ENCODE data around the gene HENMT1.

HENMT1 gene

GRCh38 chr1:108703939-108704338 lies 43.0 kb upstream of the HENMT1 start:
- TF ChIP-seq SIN3A (IDR thresholded peaks at IDR 0.05; ENCODE audit: borderline replicate concordance, insufficient read depth, low read length) (no peak), REST (IDR thresholded peaks at IDR 0.05; ENCODE audit: insufficient read depth in 1 of 2, low read depth in 2 of 2, low read length in 2 of 2) (no peak), FOXP2 (optimal IDR thresholded peaks at IDR 0.05; ENCODE audit: borderline replicate concordance, extremely low read depth, extremely low read length, insufficient read depth) (no peak), POLR2AphosphoS5 (IDR thresholded peaks at IDR 0.05; ENCODE audit: low read depth, low read length) (no peak)

- TF ChIP-seq REST (IDR thresholded peaks at IDR 0.05; ENCODE audit: insufficient read depth in 1 of 2, low read depth in 2 of 2, low read length in 2 of 2) = no peak
- no peak for TF ChIP-seq FOXP2 (optimal IDR thresholded peaks at IDR 0.05; ENCODE audit: borderline replicate concordance, extremely low read depth, extremely low read length, insufficient read depth)
- 0 out of 2 replicates have a peak, but pooled peaks have one; percentile 3 for TF ChIP-seq POLR2AphosphoS5 (IDR thresholded peaks at IDR 0.05; ENCODE audit: low read depth, low read length)
- TF ChIP-seq SIN3A (IDR thresholded peaks at IDR 0.05; ENCODE audit: borderline replicate concordance, insufficient read depth, low read length) = no peak
- TF ChIP-seq TAF1 (IDR thresholded peaks at IDR 0.05; ENCODE audit: borderline replicate concordance, insufficient read depth, low read length) = no peak
Measured at GRCh38 chr1:108701176-108701849, 40.4 kb upstream of the HENMT1 start.

- TF ChIP-seq REST (IDR thresholded peaks at IDR 0.05; ENCODE audit: insufficient read depth in 1 of 2, low read depth in 2 of 2, low read length in 2 of 2) (no peak), POLR2AphosphoS5 (IDR thresholded peaks at IDR 0.05; ENCODE audit: low read depth, low read length) (no peak), TAF1 (IDR thresholded peaks at IDR 0.05; ENCODE audit: borderline replicate concordance, insufficient read depth, low read length) (no peak), SIN3A (IDR thresholded peaks at IDR 0.05; ENCODE audit: borderline replicate concordance, insufficient read depth, low read length) (no peak), FOXP2 (optimal IDR thresholded peaks at IDR 0.05; ENCODE audit: borderline replicate concordance, extremely low read depth, extremely low read length, insufficient read depth) (no peak)
Measured at GRCh38 chr1:108699375-108700332, 38.8 kb upstream of the HENMT1 start.

GRCh38 chr1:108695535-108695934 lies 34.6 kb upstream of the HENMT1 start:
- TF ChIP-seq SIN3A (IDR thresholded peaks at IDR 0.05; ENCODE audit: borderline replicate concordance, insufficient read depth, low read length) (no peak), TAF1 (IDR thresholded peaks at IDR 0.05; ENCODE audit: borderline replicate concordance, insufficient read depth, low read length) (no peak), REST (IDR thresholded peaks at IDR 0.05; ENCODE audit: insufficient read depth in 1 of 2, low read depth in 2 of 2, low read length in 2 of 2) (no peak), FOXP2 (optimal IDR thresholded peaks at IDR 0.05; ENCODE audit: borderline replicate concordance, extremely low read depth, extremely low read length, insufficient read depth) (no peak), POLR2AphosphoS5 (IDR thresholded peaks at IDR 0.05; ENCODE audit: low read depth, low read length) (no peak)

Measured in PFSK-1 (cell line).